ENCODE data around the gene MAP7D2. TPM values are rescaled to one million over a fixed set of nuclear protein-coding genes. Genes with fewer than 3 reads are reported as not detected.

The MAP7D2 gene
- total and polyA plus RNA-seq, 8 donors: 0.31 to 1.5 (median 0.41) TPM

DNA sequence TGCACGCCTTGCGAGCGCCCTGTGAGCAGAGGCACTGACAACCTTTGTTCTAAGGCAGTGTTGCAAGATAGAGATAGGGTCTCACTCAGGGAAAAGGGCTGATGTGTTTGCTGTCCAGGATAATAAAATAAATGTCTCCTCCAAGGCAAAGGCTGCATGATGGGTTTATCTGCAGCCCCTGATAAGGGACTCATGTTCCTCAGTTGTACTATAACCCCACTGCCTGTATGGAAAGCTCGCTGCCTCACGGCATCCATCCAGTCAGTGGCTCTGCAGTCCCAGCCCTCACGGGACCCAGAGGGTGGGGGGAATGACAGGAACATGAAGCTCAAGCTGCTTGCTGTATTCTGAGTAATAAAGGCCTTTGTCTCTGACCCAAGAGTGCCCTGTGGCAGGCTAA lies 148.4 kb downstream of the MAP7D2 start:
- no peaks in the 10 kb centered on the region for H3K4me1 ChIP-seq
- TF ChIP-seq, protein P1, sequence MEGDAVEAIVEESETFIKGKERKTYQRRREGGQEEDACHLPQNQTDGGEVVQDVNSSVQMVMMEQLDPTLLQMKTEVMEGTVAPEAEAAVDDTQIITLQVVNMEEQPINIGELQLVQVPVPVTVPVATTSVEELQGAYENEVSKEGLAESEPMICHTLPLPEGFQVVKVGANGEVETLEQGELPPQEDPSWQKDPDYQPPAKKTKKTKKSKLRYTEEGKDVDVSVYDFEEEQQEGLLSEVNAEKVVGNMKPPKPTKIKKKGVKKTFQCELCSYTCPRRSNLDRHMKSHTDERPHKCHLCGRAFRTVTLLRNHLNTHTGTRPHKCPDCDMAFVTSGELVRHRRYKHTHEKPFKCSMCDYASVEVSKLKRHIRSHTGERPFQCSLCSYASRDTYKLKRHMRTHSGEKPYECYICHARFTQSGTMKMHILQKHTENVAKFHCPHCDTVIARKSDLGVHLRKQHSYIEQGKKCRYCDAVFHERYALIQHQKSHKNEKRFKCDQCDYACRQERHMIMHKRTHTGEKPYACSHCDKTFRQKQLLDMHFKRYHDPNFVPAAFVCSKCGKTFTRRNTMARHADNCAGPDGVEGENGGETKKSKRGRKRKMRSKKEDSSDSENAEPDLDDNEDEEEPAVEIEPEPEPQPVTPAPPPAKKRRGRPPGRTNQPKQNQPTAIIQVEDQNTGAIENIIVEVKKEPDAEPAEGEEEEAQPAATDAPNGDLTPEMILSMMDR (IDR thresholded peaks at IDR 0.05): no peak
- no peak for ATAC-seq

DNA sequence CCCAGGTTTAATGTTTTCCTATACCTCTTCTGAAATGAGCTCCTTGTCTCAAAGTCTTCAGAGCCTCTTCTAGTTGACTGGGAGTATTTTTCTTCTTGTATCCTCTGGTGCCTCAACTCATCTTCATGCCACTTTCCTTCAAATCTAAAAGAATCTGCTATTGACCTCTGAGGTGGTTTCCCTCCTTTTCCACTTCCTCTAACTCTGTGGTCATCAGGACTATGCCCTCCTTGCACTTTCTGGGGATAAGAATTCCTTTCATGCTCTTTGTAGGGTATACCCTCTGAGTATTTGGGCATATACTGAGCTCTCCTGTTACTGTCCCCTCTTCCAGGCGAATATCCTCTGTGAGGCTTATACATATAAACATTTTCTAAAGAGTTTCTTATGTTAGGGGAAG lies 150.7 kb downstream of the MAP7D2 start:
- no peaks in the 10 kb centered on the region for H3K27me3 ChIP-seq
- no peak for ATAC-seq
- TF ChIP-seq, protein P1 (IDR thresholded peaks at IDR 0.05): no peak
- no peak overlapping the region for H3K4me3 ChIP-seq
- no peak for DNase-seq
- H3K27ac ChIP-seq: no peak overlapping the region
- H3K36me3 ChIP-seq: peaks cover 0 to 15% of the 10 kb centered on the region in 2 donors
- no peaks in the 10 kb centered on the region for H3K4me1 ChIP-seq
- no peaks in the 10 kb centered on the region for H3K9me3 ChIP-seq
- intact Hi-C loops (cut with DNase I): no loop called here

More for the DNA sequence above, 148.4 kb downstream of the MAP7D2 start:
- Histone ChIP-seq H3K9me3 (no peaks in the 10 kb centered on the region), H3K4me3 (no peak overlapping the region), H3K27me3 (no peaks in the 10 kb centered on the region), H3K36me3 (peaks cover 0 to 15% of the 10 kb centered on the region in 2 donors), H3K27ac (no peak overlapping the region)
- DNase-seq: no peak
- intact Hi-C loops (cut with DNase I): no loop called here

DNA sequence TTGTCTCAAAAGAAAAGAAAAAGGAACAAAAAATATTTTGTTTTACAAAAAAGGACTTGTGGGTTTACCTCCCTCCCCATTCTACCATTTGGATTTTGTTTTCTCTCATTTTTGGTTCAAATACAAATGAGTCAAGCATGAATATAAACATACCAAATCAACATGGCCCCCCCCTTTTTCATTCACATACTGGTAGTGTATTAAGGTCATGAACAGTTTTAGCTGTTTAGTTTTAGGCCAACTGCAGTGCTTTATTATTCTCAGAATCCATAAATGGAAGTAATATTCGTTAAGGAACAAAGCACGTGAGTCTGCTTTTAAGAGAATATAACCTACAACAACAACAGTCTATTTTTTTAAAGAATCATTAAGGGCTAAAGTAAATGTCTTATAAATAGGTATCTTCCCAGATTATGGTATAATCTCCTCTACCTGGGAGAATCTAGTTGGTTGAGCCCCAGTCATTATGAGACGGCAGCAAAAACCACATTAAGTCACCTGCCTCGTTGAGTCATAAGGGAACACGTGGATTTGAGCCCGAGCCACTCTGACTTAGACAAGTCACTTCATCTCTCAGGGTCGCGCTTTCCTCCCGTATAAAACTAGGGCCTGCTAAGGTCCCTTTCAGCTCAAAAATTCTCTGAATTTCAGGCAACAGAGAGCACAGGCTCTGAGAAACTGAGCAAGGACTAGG lies 152.5 kb downstream of the MAP7D2 start:
- Histone ChIP-seq H3K27ac (no peak overlapping the region), H3K36me3 (peaks cover 0 to 15% of the 10 kb centered on the region in 2 donors), H3K9me3 (no peaks in the 10 kb centered on the region), H3K4me1 (no peaks in the 10 kb centered on the region), H3K4me3 (no peak overlapping the region), H3K27me3 (no peaks in the 10 kb centered on the region)
- TF ChIP-seq, protein P1 (IDR thresholded peaks at IDR 0.05): no peak
- ATAC-seq (no peak), DNase-seq (no peak)
- intact Hi-C loops (cut with DNase I): no loop called here

DNA sequence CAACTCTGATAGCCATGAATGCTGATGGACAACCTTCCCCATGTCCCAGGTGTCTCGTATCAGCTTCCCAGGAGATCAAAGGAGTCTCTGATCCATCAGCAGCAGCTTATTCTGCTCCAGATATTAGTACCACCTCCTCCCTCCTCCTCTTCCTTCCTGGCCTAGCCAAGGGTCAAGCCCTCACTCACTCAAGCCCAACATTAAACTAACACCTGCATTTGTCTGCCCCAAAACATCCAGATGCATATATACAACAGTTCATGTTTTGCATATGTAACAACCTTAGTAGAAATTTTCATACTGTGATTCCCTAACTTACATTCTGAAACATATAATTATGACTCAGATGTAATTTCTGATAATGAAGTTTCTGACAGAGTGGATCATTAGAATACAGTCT lies 155.8 kb downstream of the MAP7D2 start:
- Histone ChIP-seq H3K4me1 (no peaks in the 10 kb centered on the region), H3K27ac (no peak overlapping the region), H3K4me3 (no peak overlapping the region), H3K27me3 (no peaks in the 10 kb centered on the region), H3K36me3 (peaks cover 0 to 10% of the 10 kb centered on the region in 2 donors), H3K9me3 (no peaks in the 10 kb centered on the region)
- no peak for DNase-seq
- TF ChIP-seq, protein P1 (IDR thresholded peaks at IDR 0.05): no peak
- intact Hi-C loops (cut with DNase I): no loop called here
- ATAC-seq: no peak

DNA sequence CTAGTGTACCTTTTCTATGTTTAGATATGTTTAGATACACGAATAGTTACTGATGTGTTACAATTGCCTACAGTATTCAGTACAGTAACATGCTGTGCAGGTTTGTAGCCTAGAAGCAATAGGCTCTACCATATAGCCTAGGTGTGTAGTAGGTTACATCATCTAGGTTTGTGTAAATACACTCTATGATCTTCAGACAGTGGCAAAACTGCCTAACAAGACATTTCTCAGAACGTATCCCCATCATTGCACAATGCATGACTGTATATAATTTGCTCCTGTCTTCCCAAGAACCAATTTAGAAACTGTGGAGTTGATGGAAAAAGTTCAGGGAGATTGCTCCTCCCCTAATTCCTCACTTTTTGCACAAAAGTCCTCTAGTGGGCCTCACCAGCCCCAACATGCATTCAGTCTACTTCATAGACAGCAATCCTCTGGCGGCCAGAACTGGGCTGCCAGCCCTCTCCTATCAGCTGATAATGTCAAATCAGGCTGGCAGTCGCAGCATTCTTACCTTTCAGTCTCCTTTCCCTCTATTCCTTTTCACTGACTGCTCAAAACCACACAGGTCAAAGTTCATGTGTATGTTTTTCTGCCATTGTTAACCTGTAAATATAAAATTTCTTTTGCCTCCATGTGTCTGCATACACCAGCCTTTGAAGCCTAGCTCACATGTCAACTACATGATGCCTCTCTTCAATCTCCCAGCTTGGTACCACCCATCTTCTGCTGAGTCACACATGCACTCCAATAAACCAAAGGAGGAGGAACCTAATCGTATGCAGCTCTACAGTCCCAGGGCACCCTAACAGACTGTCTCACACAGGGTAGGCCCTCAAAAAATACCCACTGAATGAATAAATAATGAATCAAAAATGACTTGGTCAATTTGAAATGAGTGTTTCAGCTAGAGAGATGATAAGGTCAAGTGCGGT lies 157.9 kb downstream of the MAP7D2 start:
- no peak for DNase-seq
- Histone ChIP-seq H3K4me3 (no peak overlapping the region), H3K36me3 (no peaks in the 10 kb centered on the region), H3K4me1 (no peaks in the 10 kb centered on the region), H3K27ac (no peak overlapping the region), H3K9me3 (no peaks in the 10 kb centered on the region), H3K27me3 (no peaks in the 10 kb centered on the region)
- no peak for ATAC-seq
- intact Hi-C loops (cut with DNase I): no loop called here
- TF ChIP-seq, protein P1 (IDR thresholded peaks at IDR 0.05): no peak

Measured in left lung (tissue), 10 donors.